DMS153 (cell line): ENCODE measurements around the gene TNP2.
A peak's percentile ranks its signal among the peaks of the same experiment; 100 is the strongest.

Experiments used
- DNase-seq: peaks from one replicate; lab custom pipeline; 2025; lab: John Stamatoyannopoulos, UW

TNP2 gene

GRCh38 chr16:11268921-11269375, at the start of gene TNP2:
TSS of gene TNP2 (minus strand) at chr16:11269325. CDS start at chr16:11269262, 63 bp downstream.
- DNase-seq = no peak

GRCh38 chr16:11318817-11319216, 49.7 kb upstream of the TNP2 start:
- DNase-seq = no peak

GRCh38 chr16:11316331-11317015, 47.3 kb upstream of the TNP2 start:
- DNase-seq = no peak

- no peak for DNase-seq
Observed at GRCh38 chr16:11315510-11315909, 46.4 kb upstream of the TNP2 start.

- no peak for DNase-seq
Observed at GRCh38 chr16:11314309-11314894, 45.3 kb upstream of the TNP2 start.

GRCh38 chr16:11313493-11314308, 44.6 kb upstream of the TNP2 start:
- no peak for DNase-seq

- peak; percentile 39 for DNase-seq
Observed at GRCh38 chr16:11312718-11313492, 43.8 kb upstream of the TNP2 start.

GRCh38 chr16:11310997-11311561, 42.0 kb upstream of the TNP2 start:
- no peak for DNase-seq

GRCh38 chr16:11310634-11310977, 41.5 kb upstream of the TNP2 start:
- DNase-seq = no peak

- peak; percentile 81 for DNase-seq
Observed at GRCh38 chr16:11309895-11310633, 40.9 kb upstream of the TNP2 start.

- DNase-seq = peak; percentile 46
Observed at GRCh38 chr16:11308493-11309283, 39.6 kb upstream of the TNP2 start.

GRCh38 chr16:11307639-11308492, 38.7 kb upstream of the TNP2 start:
- no peak for DNase-seq

- no peak for DNase-seq
Observed at GRCh38 chr16:11306997-11307638, 38.0 kb upstream of the TNP2 start.

- no peak for DNase-seq
Observed at GRCh38 chr16:11306381-11306780, 37.3 kb upstream of the TNP2 start.

GRCh38 chr16:11303405-11304138, 34.4 kb upstream of the TNP2 start:
- DNase-seq = peak; percentile 82

GRCh38 chr16:11302977-11303376, 33.9 kb upstream of the TNP2 start:
- peak; percentile 77 for DNase-seq

- no peak for DNase-seq
Observed at GRCh38 chr16:11301645-11302501, 32.7 kb upstream of the TNP2 start.
